Measurements from ENCODE around the gene MFAP2. TPM values are rescaled to one million over a fixed set of nuclear protein-coding genes. Genes with fewer than 3 reads are reported as not detected.
A peak's percentile ranks its signal among the peaks of the same experiment; 100 is the strongest.

Gene MFAP2
- total and polyA plus RNA-seq, 2 donors = 5.6 to 6.8 TPM

DNA sequence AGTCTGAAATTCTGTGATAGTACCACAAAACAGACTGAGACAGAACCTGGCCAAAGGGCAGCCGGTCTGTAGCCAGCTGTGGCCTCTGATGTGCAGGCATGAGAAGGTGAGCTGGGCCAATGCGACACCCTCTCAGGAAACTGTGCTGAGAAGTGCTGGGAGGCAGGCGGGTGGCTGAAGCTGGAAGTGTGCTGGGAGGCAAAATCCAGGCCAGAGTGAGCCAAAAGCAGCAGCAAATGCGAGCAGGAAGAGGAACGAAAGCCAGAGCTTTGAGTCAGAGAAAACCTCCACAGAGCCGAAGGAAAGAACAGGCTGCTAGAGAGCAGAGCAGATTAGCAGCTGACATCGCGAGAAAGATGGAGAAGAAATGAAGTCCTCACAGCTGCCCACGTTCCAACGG, 41.5 kb upstream of the MFAP2 start:
- DNase-seq (ENCODE audit: low read depth in 6 of 9, low spot score in 9 of 9) = no peak
- peaks cover 75 to 80% of the 10 kb centered on the region in 2 donors for H3K36me3 ChIP-seq (ENCODE audit: control insufficient read depth in 2 of 2, insufficient read depth in 2 of 2, low read length in 1 of 2)

DNA sequence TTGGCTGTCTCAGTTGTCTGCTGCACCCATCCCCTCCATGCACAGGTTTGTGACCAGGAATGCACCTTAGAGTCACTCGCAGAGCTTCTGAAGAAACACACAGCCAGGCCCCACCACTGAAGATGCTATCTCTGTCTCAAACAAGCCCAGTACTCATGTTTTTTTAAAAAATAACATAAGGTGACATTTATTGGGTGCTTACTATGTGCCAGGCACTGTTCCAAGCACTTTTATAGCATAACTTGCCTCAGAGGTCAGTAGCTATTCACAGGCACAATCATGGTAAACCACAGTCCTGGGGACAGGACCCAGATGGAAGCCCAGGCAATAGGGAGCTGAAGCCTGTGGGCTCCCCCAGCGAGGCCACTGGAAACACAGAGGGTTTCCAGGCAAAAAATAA, 40.1 kb upstream of the MFAP2 start:
- H3K27me3 ChIP-seq (ENCODE audit: control insufficient read depth in 2 of 2, insufficient read depth in 1 of 2, low read length in 1 of 2) = no peaks in the 10 kb centered on the region
- H3K27ac ChIP-seq (ENCODE audit: low read depth in 1 of 2, low read length in 1 of 2) = no peak overlapping the region
- over 99% methylated on average over 2 of the region's 2 CpGs for WGBS
- no peaks in the 10 kb centered on the region for H3K9me3 ChIP-seq (ENCODE audit: control insufficient read depth in 2 of 2, insufficient read depth in 1 of 2, low read length in 1 of 2)
- H3K4me3 ChIP-seq (ENCODE audit: low read length in 2 of 2) = no peak overlapping the region
- H3K4me1 ChIP-seq (ENCODE audit: control insufficient read depth in 2 of 2, insufficient read depth in 2 of 2, low read length in 2 of 2) = no peaks in the 10 kb centered on the region
- DNase-seq (ENCODE audit: low read depth in 6 of 9, low spot score in 9 of 9) = no peak
- peaks cover 66 to 69% of the 10 kb centered on the region in 2 donors for H3K36me3 ChIP-seq (ENCODE audit: control insufficient read depth in 2 of 2, insufficient read depth in 2 of 2, low read length in 1 of 2)

More for the DNA sequence above, 41.5 kb upstream of the MFAP2 start:
- Histone ChIP-seq H3K4me3 (ENCODE audit: low read length in 2 of 2) (no peak overlapping the region), H3K27me3 (ENCODE audit: control insufficient read depth in 2 of 2, insufficient read depth in 1 of 2, low read length in 1 of 2) (no peaks in the 10 kb centered on the region), H3K9me3 (ENCODE audit: control insufficient read depth in 2 of 2, insufficient read depth in 1 of 2, low read length in 1 of 2) (no peaks in the 10 kb centered on the region), H3K4me1 (ENCODE audit: control insufficient read depth in 2 of 2, insufficient read depth in 2 of 2, low read length in 2 of 2) (no peaks in the 10 kb centered on the region), H3K27ac (ENCODE audit: low read depth in 1 of 2, low read length in 1 of 2) (no peak overlapping the region)
- WGBS = 90% methylated on average over 10 of the region's 10 CpGs

DNA sequence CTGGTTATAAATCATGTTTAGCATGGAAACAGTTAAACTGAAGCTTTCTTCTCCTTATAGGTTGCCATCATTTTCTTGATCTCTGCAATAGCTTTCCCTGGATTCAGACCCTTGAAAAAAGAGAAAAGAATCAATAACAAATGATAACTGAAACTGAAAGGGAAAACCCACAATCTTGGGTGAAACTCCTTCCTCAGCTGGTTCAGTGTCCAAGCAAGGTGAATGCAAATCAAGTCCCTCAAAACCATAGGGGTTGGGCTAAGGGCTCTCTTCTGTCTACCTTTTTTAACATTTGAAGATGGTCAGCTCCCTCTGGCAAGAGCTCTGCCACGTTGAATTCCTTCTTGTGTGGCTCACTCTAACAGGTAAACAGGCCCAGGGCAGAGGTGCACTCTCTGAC, 38.4 kb upstream of the MFAP2 start:
- DNase-seq (ENCODE audit: low read depth in 6 of 9, low spot score in 9 of 9) = no peak
- Histone ChIP-seq H3K9me3 (ENCODE audit: control insufficient read depth in 2 of 2, insufficient read depth in 1 of 2, low read length in 1 of 2) (no peaks in the 10 kb centered on the region), H3K27ac (ENCODE audit: low read depth in 1 of 2, low read length in 1 of 2) (no peak overlapping the region), H3K36me3 (ENCODE audit: control insufficient read depth in 2 of 2, insufficient read depth in 2 of 2, low read length in 1 of 2) (peaks cover 55 to 57% of the 10 kb centered on the region in 2 donors), H3K4me1 (ENCODE audit: control insufficient read depth in 2 of 2, insufficient read depth in 2 of 2, low read length in 2 of 2) (no peaks in the 10 kb centered on the region), H3K4me3 (ENCODE audit: low read length in 2 of 2) (no peak overlapping the region), H3K27me3 (ENCODE audit: control insufficient read depth in 2 of 2, insufficient read depth in 1 of 2, low read length in 1 of 2) (peaks cover 0 to under 1% of the 10 kb centered on the region in 2 donors)
- WGBS = 71% methylated on average over 1 of the region's 1 CpG

DNA sequence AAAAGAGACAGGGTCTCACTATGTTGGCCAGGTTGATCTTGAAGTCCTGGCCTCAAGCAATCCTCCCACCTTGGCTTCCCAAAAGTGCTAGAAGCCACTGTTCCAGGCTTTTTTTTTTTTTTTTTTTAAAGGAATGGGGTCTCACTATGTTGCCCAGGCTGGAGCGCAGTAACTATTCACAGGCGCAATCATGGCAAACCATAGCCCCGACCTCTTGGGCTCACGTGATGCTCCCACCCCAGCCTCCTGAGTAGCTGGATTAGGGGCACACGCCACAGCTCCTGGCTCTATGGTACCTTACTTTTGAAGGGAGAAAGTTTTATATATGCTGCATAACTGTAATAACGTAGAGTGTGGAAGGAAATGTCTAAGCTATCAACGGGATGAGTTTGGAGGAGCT, 37.0 kb upstream of the MFAP2 start:
- no peaks in the 10 kb centered on the region for H3K9me3 ChIP-seq (ENCODE audit: control insufficient read depth in 2 of 2, insufficient read depth in 1 of 2, low read length in 1 of 2)
- no peak overlapping the region for H3K27ac ChIP-seq (ENCODE audit: low read depth in 1 of 2, low read length in 1 of 2)
- H3K4me1 ChIP-seq (ENCODE audit: control insufficient read depth in 2 of 2, insufficient read depth in 2 of 2, low read length in 2 of 2) = peaks cover 0 to 5% of the 10 kb centered on the region in 2 donors
- 98% methylated on average over 7 of the region's 7 CpGs for WGBS
- no peak overlapping the region for H3K4me3 ChIP-seq (ENCODE audit: low read length in 2 of 2)
- no peak for DNase-seq (ENCODE audit: low read depth in 6 of 9, low spot score in 9 of 9)
- peaks cover 0 to 4% of the 10 kb centered on the region in 2 donors for H3K27me3 ChIP-seq (ENCODE audit: control insufficient read depth in 2 of 2, insufficient read depth in 1 of 2, low read length in 1 of 2)
- peaks cover 42 to 43% of the 10 kb centered on the region in 2 donors for H3K36me3 ChIP-seq (ENCODE audit: control insufficient read depth in 2 of 2, insufficient read depth in 2 of 2, low read length in 1 of 2)

DNA sequence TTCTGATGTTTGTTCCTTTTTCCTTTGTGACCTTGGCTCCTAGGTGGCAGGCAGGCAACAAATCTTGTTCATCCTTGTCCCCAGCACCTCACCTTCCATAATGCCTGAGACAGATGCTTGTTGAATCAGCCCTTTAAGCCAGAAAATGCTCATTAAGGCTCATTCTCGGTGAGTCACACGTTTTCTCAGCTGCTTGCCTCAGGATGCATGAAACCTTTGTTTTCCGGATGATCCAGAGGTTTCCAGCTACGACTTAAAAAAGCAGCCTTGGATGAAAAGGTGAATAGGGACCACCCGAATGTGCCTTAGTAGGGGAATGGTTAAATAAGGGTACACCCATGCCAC, 35.9 kb upstream of the MFAP2 start:
- H3K4me3 ChIP-seq (ENCODE audit: low read length in 2 of 2) = no peak overlapping the region
- 95% methylated on average over 5 of the region's 5 CpGs for WGBS
- no peak for DNase-seq (ENCODE audit: low read depth in 6 of 9, low spot score in 9 of 9)
- H3K36me3 ChIP-seq (ENCODE audit: control insufficient read depth in 2 of 2, insufficient read depth in 2 of 2, low read length in 1 of 2) = peaks cover 31 to 32% of the 10 kb centered on the region in 2 donors
- no peaks in the 10 kb centered on the region for H3K9me3 ChIP-seq (ENCODE audit: control insufficient read depth in 2 of 2, insufficient read depth in 1 of 2, low read length in 1 of 2)
- H3K4me1 ChIP-seq (ENCODE audit: control insufficient read depth in 2 of 2, insufficient read depth in 2 of 2, low read length in 2 of 2) = peaks cover 3 to 11% of the 10 kb centered on the region in 2 donors
- no peak overlapping the region for H3K27ac ChIP-seq (ENCODE audit: low read depth in 1 of 2, low read length in 1 of 2)
- H3K27me3 ChIP-seq (ENCODE audit: control insufficient read depth in 2 of 2, insufficient read depth in 1 of 2, low read length in 1 of 2) = peaks cover 0 to 6% of the 10 kb centered on the region in 2 donors

DNA sequence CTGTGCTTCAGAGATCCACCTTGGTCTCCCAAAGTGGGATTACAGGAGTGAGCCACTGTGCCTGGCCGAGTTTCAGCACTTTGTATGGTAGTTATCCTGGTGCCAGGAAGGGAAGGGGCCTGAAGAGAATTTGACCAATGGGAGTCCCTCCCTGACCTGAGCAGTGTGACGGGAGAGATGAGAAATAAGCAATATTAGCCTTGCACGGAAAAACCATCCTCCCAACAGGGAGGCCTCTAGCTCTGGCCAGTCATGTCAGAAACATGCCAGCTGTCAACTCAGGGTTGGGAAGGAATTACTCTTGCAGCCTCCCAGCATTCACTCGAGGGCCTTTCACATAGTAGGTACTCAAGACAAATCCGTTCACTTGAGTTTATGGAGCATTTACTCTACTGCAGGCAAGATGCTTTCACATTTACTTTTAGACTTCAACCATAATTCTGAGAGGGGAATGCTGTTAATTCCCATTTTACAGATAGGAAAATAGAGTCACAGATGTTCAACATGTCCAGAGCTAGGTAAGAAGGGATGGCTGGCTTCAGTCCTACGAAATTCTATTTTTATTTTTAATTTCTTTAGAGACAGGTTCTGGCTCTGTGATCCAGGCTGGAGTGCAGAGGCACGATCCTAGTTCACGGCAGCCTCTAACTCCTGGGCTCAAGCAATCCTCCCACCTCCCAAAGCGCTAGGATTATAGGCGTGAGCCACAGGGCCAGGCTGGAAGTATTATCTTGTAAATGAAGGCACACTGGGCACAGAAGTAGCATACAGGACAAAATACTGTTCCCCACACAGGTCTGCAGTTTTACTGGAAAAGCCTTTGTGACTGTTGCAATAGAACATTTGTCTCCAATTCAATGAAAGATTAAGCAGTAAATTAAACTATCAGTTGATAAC, 34.5 kb upstream of the MFAP2 start:
- H3K27me3 ChIP-seq (ENCODE audit: control insufficient read depth in 2 of 2, insufficient read depth in 1 of 2, low read length in 1 of 2) = peaks cover 0 to 9% of the 10 kb centered on the region in 2 donors
- H3K36me3 ChIP-seq (ENCODE audit: control insufficient read depth in 2 of 2, insufficient read depth in 2 of 2, low read length in 1 of 2) = peaks cover 17 to 18% of the 10 kb centered on the region in 2 donors
- no peak overlapping the region for H3K27ac ChIP-seq (ENCODE audit: low read depth in 1 of 2, low read length in 1 of 2)
- 95% methylated on average over 10 of the region's 10 CpGs for WGBS
- H3K4me1 ChIP-seq (ENCODE audit: control insufficient read depth in 2 of 2, insufficient read depth in 2 of 2, low read length in 2 of 2) = peaks cover 8 to 21% of the 10 kb centered on the region in 2 donors
- no peak overlapping the region for H3K4me3 ChIP-seq (ENCODE audit: low read length in 2 of 2)
- no peak for DNase-seq (ENCODE audit: low read depth in 6 of 9, low spot score in 9 of 9)
- no peaks in the 10 kb centered on the region for H3K9me3 ChIP-seq (ENCODE audit: control insufficient read depth in 2 of 2, insufficient read depth in 1 of 2, low read length in 1 of 2)

DNA sequence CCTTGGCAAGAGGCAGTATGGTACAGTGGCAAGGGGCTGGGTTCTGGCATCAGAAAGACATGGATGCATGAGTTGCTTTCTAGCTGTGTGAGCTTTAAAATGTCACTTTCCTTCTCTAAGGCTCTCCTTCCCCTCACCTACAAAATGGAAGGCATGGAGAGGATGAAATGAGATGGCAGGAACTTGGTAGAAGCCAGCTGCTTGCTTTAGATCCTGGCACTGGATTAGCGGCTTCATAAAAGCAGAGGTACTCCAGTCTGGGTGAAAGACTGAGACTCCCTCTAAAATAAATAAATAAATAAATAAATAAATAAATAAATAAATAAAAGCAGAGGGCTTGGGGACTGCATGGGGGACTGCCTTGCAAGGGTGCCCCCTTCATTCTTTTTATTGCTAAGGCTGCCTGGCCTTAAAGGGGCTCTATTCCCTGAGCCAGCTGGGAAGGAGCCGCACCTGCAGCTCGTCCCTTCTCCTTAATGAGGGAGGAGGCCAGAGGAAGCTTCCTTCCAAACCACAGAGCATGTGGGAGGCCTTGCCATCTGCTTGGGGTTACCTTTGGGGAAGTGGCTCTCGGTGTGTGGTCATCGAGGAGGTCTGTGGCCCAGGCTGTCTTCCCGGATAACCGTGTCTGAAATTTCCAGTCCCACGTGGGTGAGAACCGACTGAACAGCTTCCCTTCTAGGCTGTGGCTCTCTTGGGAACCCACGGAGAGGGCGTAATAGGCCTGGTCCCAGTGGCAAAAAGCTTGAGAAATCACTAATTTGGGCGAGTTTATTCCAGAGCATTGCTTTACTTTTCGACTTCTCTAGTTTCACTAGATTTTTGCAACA, 33.3 kb upstream of the MFAP2 start:
- peaks cover 8 to 21% of the 10 kb centered on the region in 2 donors for H3K4me1 ChIP-seq (ENCODE audit: control insufficient read depth in 2 of 2, insufficient read depth in 2 of 2, low read length in 2 of 2)
- peak in 1 of 9 donors; percentile 17 for DNase-seq (ENCODE audit: low read depth in 6 of 9, low spot score in 9 of 9)
- no peak overlapping the region for H3K4me3 ChIP-seq (ENCODE audit: low read length in 2 of 2)
- H3K27ac ChIP-seq (ENCODE audit: low read depth in 1 of 2, low read length in 1 of 2) = no peak overlapping the region
- H3K9me3 ChIP-seq (ENCODE audit: control insufficient read depth in 2 of 2, insufficient read depth in 1 of 2, low read length in 1 of 2) = no peaks in the 10 kb centered on the region
- H3K27me3 ChIP-seq (ENCODE audit: control insufficient read depth in 2 of 2, insufficient read depth in 1 of 2, low read length in 1 of 2) = peaks cover 0 to 9% of the 10 kb centered on the region in 2 donors
- 18% methylated on average over 13 of the region's 13 CpGs for WGBS
- H3K36me3 ChIP-seq (ENCODE audit: control insufficient read depth in 2 of 2, insufficient read depth in 2 of 2, low read length in 1 of 2) = peaks cover 6 to 10% of the 10 kb centered on the region in 2 donors

DNA sequence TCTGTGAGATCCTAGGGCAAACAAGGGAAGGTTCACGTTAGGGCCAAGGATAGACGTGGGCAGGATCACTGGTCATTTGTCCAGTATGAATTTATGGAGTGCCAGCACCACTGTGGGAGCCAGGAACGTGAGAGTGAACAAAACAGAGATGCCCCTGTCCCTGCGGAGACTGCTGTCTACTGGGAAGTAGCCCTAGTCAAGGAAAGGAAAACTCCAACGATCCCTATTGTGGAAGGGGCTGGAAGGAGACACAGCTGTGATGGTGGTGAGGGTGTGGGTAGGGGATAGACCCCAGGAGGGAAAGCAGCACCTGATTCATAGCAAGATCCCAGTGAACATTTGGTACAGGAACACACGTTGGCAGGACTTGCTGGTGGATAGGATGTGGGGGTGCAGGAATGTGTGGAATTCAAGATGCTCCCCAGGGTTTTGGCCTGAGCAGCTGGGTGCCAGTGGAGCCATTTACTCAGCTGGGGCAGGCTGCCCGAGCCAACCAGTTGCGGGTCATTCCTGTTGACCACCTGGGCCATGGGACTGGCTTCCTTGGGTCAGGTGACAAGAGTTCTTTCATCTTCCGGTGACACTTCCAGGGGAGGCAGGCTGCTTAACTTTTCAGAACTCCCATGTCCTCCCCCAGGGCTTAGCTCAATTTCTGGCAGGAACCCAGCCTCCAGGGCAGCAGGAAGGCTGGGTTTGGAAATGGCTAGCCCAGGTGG, 32.5 kb upstream of the MFAP2 start:
- Histone ChIP-seq H3K4me1 (ENCODE audit: control insufficient read depth in 2 of 2, insufficient read depth in 2 of 2, low read length in 2 of 2) (peaks cover 8 to 21% of the 10 kb centered on the region in 2 donors), H3K27me3 (ENCODE audit: control insufficient read depth in 2 of 2, insufficient read depth in 1 of 2, low read length in 1 of 2) (peaks cover 0 to 9% of the 10 kb centered on the region in 2 donors), H3K27ac (ENCODE audit: low read depth in 1 of 2, low read length in 1 of 2) (no peak overlapping the region), H3K4me3 (ENCODE audit: low read length in 2 of 2) (no peak overlapping the region), H3K9me3 (ENCODE audit: control insufficient read depth in 2 of 2, insufficient read depth in 1 of 2, low read length in 1 of 2) (no peaks in the 10 kb centered on the region), H3K36me3 (ENCODE audit: control insufficient read depth in 2 of 2, insufficient read depth in 2 of 2, low read length in 1 of 2) (peaks cover 0 to 2% of the 10 kb centered on the region in 2 donors)
- WGBS = 94% methylated on average over 9 of the region's 9 CpGs
- DNase-seq (ENCODE audit: low read depth in 6 of 9, low spot score in 9 of 9) = no peak

Measured in thymus (tissue), 11 donors.